Measurements from ENCODE around the gene GUCA2A.

The GUCA2A gene

GRCh38 chr1:42128964-42129363 lies 35.6 kb downstream of the GUCA2A start:
- no peak for DNase-seq

GRCh38 chr1:42128499-42128898 lies 36.0 kb downstream of the GUCA2A start:
- no peak for DNase-seq

- DNase-seq = no peak
Measured at GRCh38 chr1:42127767-42128166, 36.8 kb downstream of the GUCA2A start.

GRCh38 chr1:42125552-42125951 lies 39.0 kb downstream of the GUCA2A start:
- DNase-seq = no peak

- DNase-seq = no peak
Measured at GRCh38 chr1:42122408-42122807, 42.1 kb downstream of the GUCA2A start.

- DNase-seq = no peak
Measured at GRCh38 chr1:42118125-42118524, 46.4 kb downstream of the GUCA2A start.

GRCh38 chr1:42117214-42117613 lies 47.3 kb downstream of the GUCA2A start:
- DNase-seq = no peak

- DNase-seq = no peak
Measured at GRCh38 chr1:42114229-42114628, 50.3 kb downstream of the GUCA2A start.

Measured in left hindlimb (tissue), 1 donor.